Endothelial cell of umbilical vein (primary cell): ENCODE data around the gene IP6K2. TPM values are rescaled to one million over a fixed set of nuclear protein-coding genes. Genes with fewer than 3 reads are reported as not detected.

ENCODE experiments used
- BruUV-seq: library from RNA; stranded (reverse); fragments of 400-500 nt; replicated peaks from 2 replicates; lab custom pipeline; 2021; lab: Mats Ljungman, UMichigan
- CTCF ChIA-PET: fragments of 300-600, 350-600 bp; sonication (Branson Sonifier 250); formaldehyde crosslinking; loops from one replicate; lab custom pipeline; 2021; ENCODE audit warnings: antibody characterized with exemption, inconsistent platforms; lab: Charles Lee
- POLR2A ChIA-PET: fragments of 300-600, 350-600 bp; sonication (Branson Sonifier 250); formaldehyde crosslinking; loops from one replicate; lab custom pipeline; 2021; ENCODE audit warnings: antibody characterized with exemption, inconsistent platforms; lab: Charles Lee
- DNase-seq: peaks from one replicate; pipeline ENCODE4 v3.0.0-alpha.2; 2011; ENCODE audit warnings: low read depth, low spot score
- FAIRE-seq: peaks from 2 replicates; lab custom pipeline; 2011; peaks lifted over from hg19 to GRCh38; lab: Jason Lieb, UNC
- H2AFZ ChIP-seq: 2 replicates; pipeline ENCODE4 v1.6.0; 2012; ENCODE audit warnings: low read depth, low read length, control low read depth, inconsistent platforms
- H3K27ac ChIP-seq: 2 replicates; pipeline ENCODE4 v1.5.1; 2011; ENCODE audit warnings: low read depth, mild to moderate bottlenecking, control low read depth, low read length, moderate library complexity; ENCODE audit not compliant: insufficient read depth
- H3K27me3 ChIP-seq, 2 experiments: 2 replicates each; pipeline versions ENCODE4 v1.6.0 to v1.6.1; 2011; ENCODE audit warnings: low read length in 2 of 2, mixed read lengths in 1 of 2; ENCODE audit not compliant: control insufficient read depth in 2 of 2, insufficient read depth in 2 of 2
- H3K36me3 ChIP-seq, 2 experiments: 2 replicates in 1 of 2; 3 replicates in 1 of 2; pipeline ENCODE4 v1.5.1; 2011; ENCODE audit warnings: low read length in 2 of 2, mild to moderate bottlenecking in 1 of 2, moderate library complexity in 1 of 2; ENCODE audit not compliant: control insufficient read depth in 2 of 2, insufficient read depth in 2 of 2; ENCODE audit errors: extremely low read depth in 1 of 2
- H3K4me1 ChIP-seq: 3 replicates; pipeline ENCODE4 v1.5.1; 2011; ENCODE audit warnings: mild to moderate bottlenecking, low read length; ENCODE audit not compliant: control insufficient read depth, insufficient read depth; ENCODE audit errors: extremely low read depth
- H3K4me2 ChIP-seq: 2 replicates; pipeline ENCODE4 v1.6.1; 2011; ENCODE audit warnings: low read length, control low read depth, mixed read lengths; ENCODE audit not compliant: insufficient read depth
- H3K4me3 ChIP-seq, 3 experiments: fragments of 200-600 bp in 1 of 3; sonication (generic), shearing (Covaris generic) in 1 of 3; replicated peaks in 1 of 3; 2 replicates each; pipeline ENCODE4 v1.5.1; 2011 to 2016; ENCODE audit warnings: control low read depth in 3 of 3, low read length in 3 of 3, mild to moderate bottlenecking in 2 of 3, inconsistent platforms in 1 of 3, low read depth in 1 of 3, moderate library complexity in 1 of 3; ENCODE audit not compliant: insufficient read depth in 1 of 3
- H3K79me2 ChIP-seq: 2 replicates; pipeline ENCODE4 v1.6.0; 2012; ENCODE audit warnings: low read length, inconsistent platforms; ENCODE audit not compliant: control insufficient read depth, insufficient read depth
- H3K9ac ChIP-seq: replicated peaks from 2 replicates; pipeline ENCODE3; 2011; ENCODE audit warnings: low read length, control low read depth; ENCODE audit not compliant: insufficient read depth; ENCODE audit errors: extremely low read depth
- H3K9me1 ChIP-seq: replicated peaks from 3 replicates; pipeline ENCODE4 v1.6.0; 2011; ENCODE audit warnings: mild to moderate bottlenecking, low read length; ENCODE audit not compliant: control insufficient read depth, insufficient read depth; ENCODE audit errors: extremely low read depth
- H3K9me3 ChIP-seq: replicated peaks from 2 replicates; pipeline ENCODE4 v1.5.1; 2012; ENCODE audit warnings: low read length, inconsistent platforms; ENCODE audit not compliant: control insufficient read depth, insufficient read depth
- H4K20me1 ChIP-seq: replicated peaks from 2 replicates; pipeline ENCODE3; 2011; ENCODE audit warnings: mild to moderate bottlenecking, low read length; ENCODE audit not compliant: control insufficient read depth, insufficient read depth; ENCODE audit errors: extremely low read depth
- EZH2 ChIP-seq: IDR thresholded peaks from 2 replicates; pipeline ENCODE4 v1.6.1; 2012; ENCODE audit warnings: borderline replicate concordance, low read depth, mild to moderate bottlenecking, moderate library complexity, low read length, inconsistent platforms; ENCODE audit not compliant: severe bottlenecking
- FOS ChIP-seq: IDR thresholded peaks from 2 replicates; pipeline ENCODE4 v1.6.1; 2011; ENCODE audit warnings: mild to moderate bottlenecking, low read length, moderate library complexity, borderline replicate concordance; ENCODE audit not compliant: insufficient read depth
- GATA2 ChIP-seq: IDR thresholded peaks from 2 replicates; pipeline ENCODE4 v1.7.0; 2011; ENCODE audit warnings: low read depth, mild to moderate bottlenecking, moderate library complexity, mixed read lengths, low read length; ENCODE audit not compliant: insufficient read length, insufficient read depth
- JUN ChIP-seq: IDR thresholded peaks from 2 replicates; pipeline ENCODE4 v1.6.1; 2011; ENCODE audit warnings: borderline replicate concordance, low read depth; ENCODE audit not compliant: insufficient read length, insufficient read depth
- MAX ChIP-seq: IDR thresholded peaks from 2 replicates; pipeline ENCODE4 v1.6.1; 2011; ENCODE audit not compliant: insufficient read depth, insufficient read length
- MYC ChIP-seq: IDR thresholded peaks from one replicate; pipeline ENCODE4 v1.6.1; 2011; ENCODE audit warnings: mild to moderate bottlenecking, low read depth, low read length
- dilution Hi-C: fragments of 300-500 bp; cut with MboI; formaldehyde crosslinking; loops from one replicate; pipeline ENCODE4 v1.15.0; 2019; ENCODE audit warnings: low sequenced_read_pairs; ENCODE audit not compliant: extremely low pct_ligation_motif_present
- intact Hi-C: fragments of 100-400 bp; cut with micrococcal nuclease; formaldehyde crosslinking; loops from one replicate; pipeline ENCODE4 v1.10.0; 2022
- polyA plus RNA-seq, 4 experiments: library from polyadenylated mRNA; depleted of rRNA in 3 of 4; stranded (reverse) in 3 of 4; unstranded in 1 of 4; fragments of >200 nt; gene quantifications; 2 replicates each; pipeline versions ENCODE4 v1.2.1 to v1.2.3, GENCODE V29; 2011 to 2012; ENCODE audit warnings: missing spikeins in 1 of 4
- total RNA-seq: library from RNA; stranded (reverse); gene quantifications from 2 replicates; pipeline ENCODE4 v1.2.3, GENCODE V29; 2021
- TF ChIP-seq, protein P1 (sequence below), 2 donors: IDR thresholded peaks; 1 replicate in 1 of 2; 2 replicates in 1 of 2; pipeline ENCODE4 v1.5.1; 2011; ENCODE audit warnings: low read length in 2 of 2, mild to moderate bottlenecking in 2 of 2, moderate library complexity in 2 of 2, control low read depth in 1 of 2, inconsistent platforms in 1 of 2, low read depth in 1 of 2; ENCODE audit not compliant: insufficient read depth in 1 of 2; ENCODE audit errors: extremely low read depth in 1 of 2

IP6K2 gene
- total and polyA plus RNA-seq, 2 donors (not counting 3 experiments of a cell fraction or from before 2014, with no cell fraction given) = 81.8 to 143 TPM

- DNase-seq = no peak
- no peak for TF ChIP-seq FOS
- TF ChIP-seq MAX = no peak
- TF ChIP-seq, protein P1, sequence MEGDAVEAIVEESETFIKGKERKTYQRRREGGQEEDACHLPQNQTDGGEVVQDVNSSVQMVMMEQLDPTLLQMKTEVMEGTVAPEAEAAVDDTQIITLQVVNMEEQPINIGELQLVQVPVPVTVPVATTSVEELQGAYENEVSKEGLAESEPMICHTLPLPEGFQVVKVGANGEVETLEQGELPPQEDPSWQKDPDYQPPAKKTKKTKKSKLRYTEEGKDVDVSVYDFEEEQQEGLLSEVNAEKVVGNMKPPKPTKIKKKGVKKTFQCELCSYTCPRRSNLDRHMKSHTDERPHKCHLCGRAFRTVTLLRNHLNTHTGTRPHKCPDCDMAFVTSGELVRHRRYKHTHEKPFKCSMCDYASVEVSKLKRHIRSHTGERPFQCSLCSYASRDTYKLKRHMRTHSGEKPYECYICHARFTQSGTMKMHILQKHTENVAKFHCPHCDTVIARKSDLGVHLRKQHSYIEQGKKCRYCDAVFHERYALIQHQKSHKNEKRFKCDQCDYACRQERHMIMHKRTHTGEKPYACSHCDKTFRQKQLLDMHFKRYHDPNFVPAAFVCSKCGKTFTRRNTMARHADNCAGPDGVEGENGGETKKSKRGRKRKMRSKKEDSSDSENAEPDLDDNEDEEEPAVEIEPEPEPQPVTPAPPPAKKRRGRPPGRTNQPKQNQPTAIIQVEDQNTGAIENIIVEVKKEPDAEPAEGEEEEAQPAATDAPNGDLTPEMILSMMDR (IDR thresholded peaks at IDR 0.05; ENCODE audit: extremely low read depth in 1 of 2, insufficient read depth in 1 of 2, low read depth in 1 of 2, low read length in 2 of 2) = no peak
- TF ChIP-seq JUN = no peak
- TF ChIP-seq MYC = no peak
- no peak for TF ChIP-seq EZH2
- TF ChIP-seq GATA2 = no peak
- Histone ChIP-seq H3K79me2 (no peaks in the 10 kb centered on the region), H3K27ac (no peak overlapping the region), H3K36me3 (no peaks in the 10 kb centered on the region), H4K20me1 (no peaks in the 10 kb centered on the region), H3K4me2 (no peak overlapping the region), H3K4me3 (no peak overlapping the region), H3K9ac (no peak overlapping the region), H2AFZ (no peak overlapping the region), H3K4me1 (no peaks in the 10 kb centered on the region), H3K9me1 (no peaks in the 10 kb centered on the region), H3K27me3 (no peaks in the 10 kb centered on the region), H3K9me3 (no peaks in the 10 kb centered on the region)
- FAIRE-seq = no peak
- POLR2A ChIA-PET = no interaction called here
- dilution Hi-C loops = no loop called here
- CTCF ChIA-PET = interaction anchor here (2.9 kb wide), 1 partner anchor 12 kb away, joined by 11 read pairs; the partner anchor contains the start of gene SLC26A6
- intact Hi-C loops = no loop called here
- no TSS peak for BruUV-seq
These were observed 69.3 kb downstream of the IP6K2 start for GRCh38 chr3:48647714-48648113.
